ENCODE measurements around the gene UBL4A. TPM values are rescaled to one million over a fixed set of nuclear protein-coding genes. Genes with fewer than 3 reads are reported as not detected.

The UBL4A gene
- total and polyA plus RNA-seq, 8 donors, result 8.0 to 50.1 (median 27.3) TPM

DNA sequence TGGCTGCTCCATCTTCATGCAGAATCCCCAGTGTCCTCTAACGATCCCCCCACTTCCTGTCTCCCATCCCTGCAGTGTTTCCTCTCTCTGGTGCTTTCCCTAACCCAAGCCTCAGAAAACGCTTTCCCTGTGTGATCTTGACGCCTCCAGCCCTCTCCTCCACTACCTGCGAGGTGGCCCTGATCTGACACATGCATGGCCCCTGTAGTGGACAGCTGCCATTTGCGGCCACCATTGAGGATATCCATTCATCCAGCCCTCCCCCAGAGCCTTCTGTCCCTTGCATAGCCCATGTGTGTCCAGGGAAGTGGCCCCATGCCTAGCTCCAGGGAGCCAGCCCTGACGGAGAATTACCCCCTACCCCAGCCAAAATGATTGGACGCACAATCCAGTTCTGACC lies 3.1 kb downstream of the UBL4A start:
- Histone ChIP-seq H3K9me3 (no peaks in the 10 kb centered on the region), H3K36me3 (peaks cover 0 to 31% (median 20%) of the 10 kb centered on the region in 4 donors), H3K4me3 (no peak overlapping the region), H3K4me1 (peaks cover 0 to 39% (median 28%) of the 10 kb centered on the region in 4 donors), H3K27ac (no peak overlapping the region), H3K27me3 (no peaks in the 10 kb centered on the region)
- 79 to 92% (median 81%) methylated on average over 2 to 7 of the region's 7 CpGs for WGBS, 5 donors
- intact Hi-C loops (cut with DNase I; ENCODE audit: low total_unique reads), result no loop called here
- no peak for DNase-seq
- TF ChIP-seq POLR2AphosphoS5 (IDR thresholded peaks at IDR 0.05) (no peak), EP300 (IDR thresholded peaks at IDR 0.05) (no peak), POLR2A (IDR thresholded peaks at IDR 0.05) (no peak), CTCF (IDR thresholded peaks at IDR 0.05) (no peak)

- intact Hi-C loops (cut with DNase I; ENCODE audit: low total_unique reads), result no loop called here
- Histone ChIP-seq H3K4me3 (no peak overlapping the region), H3K4me1 (peaks cover 4 to 40% (median 33%) of the 10 kb centered on the region in 4 donors), H3K9me3 (no peaks in the 10 kb centered on the region), H3K36me3 (peaks cover 0 to 25% (median 17%) of the 10 kb centered on the region in 4 donors), H3K27me3 (no peaks in the 10 kb centered on the region), H3K27ac (no peak overlapping the region)
- no peak for DNase-seq
- TF ChIP-seq EP300 (IDR thresholded peaks at IDR 0.05), result no peak
- TF ChIP-seq POLR2A (IDR thresholded peaks at IDR 0.05), result no peak
- no peak for TF ChIP-seq CTCF (IDR thresholded peaks at IDR 0.05)
- no peak for TF ChIP-seq POLR2AphosphoS5 (IDR thresholded peaks at IDR 0.05)
- WGBS, 5 donors, result 78 to 100% (median 83%) methylated on average over 1 to 7 of the region's 7 CpGs
These were observed 3.6 kb downstream of the UBL4A start for GRCh38 chrX:154482786-154483185.

GRCh38 chrX:154481911-154482601 lies 4.4 kb downstream of the UBL4A start:
- no peak overlapping the region for H3K4me3 ChIP-seq
- 70 to 85% (median 77%) methylated on average over 13 to 14 of the region's 14 CpGs for WGBS, 5 donors
- no peaks in the 10 kb centered on the region for H3K27me3 ChIP-seq
- TF ChIP-seq CTCF (IDR thresholded peaks at IDR 0.05) (no peak), EP300 (IDR thresholded peaks at IDR 0.05) (no peak)
- H3K27ac ChIP-seq, result no peak overlapping the region
- intact Hi-C loops (cut with DNase I; ENCODE audit: low total_unique reads), result no loop called here
- H3K36me3 ChIP-seq, result peaks cover 0 to 20% (median 13%) of the 10 kb centered on the region in 4 donors
- DNase-seq, result no peak
- no peaks in the 10 kb centered on the region for H3K9me3 ChIP-seq
- peaks cover 4 to 40% (median 30%) of the 10 kb centered on the region in 4 donors for H3K4me1 ChIP-seq

- TF ChIP-seq CTCF (IDR thresholded peaks at IDR 0.05) (no peak), EP300 (IDR thresholded peaks at IDR 0.05) (no peak), POLR2A (IDR thresholded peaks at IDR 0.05) (no peak), POLR2AphosphoS5 (IDR thresholded peaks at IDR 0.05) (no peak)
- no peak for DNase-seq
- H3K27me3 ChIP-seq, result no peaks in the 10 kb centered on the region
- H3K9me3 ChIP-seq, result no peaks in the 10 kb centered on the region
- intact Hi-C loops (cut with DNase I; ENCODE audit: low total_unique reads), result no loop called here
- H3K36me3 ChIP-seq, result peaks cover 0 to 20% (median 13%) of the 10 kb centered on the region in 4 donors
- peaks cover 4 to 40% (median 28%) of the 10 kb centered on the region in 4 donors for H3K4me1 ChIP-seq
- H3K27ac ChIP-seq, result no peak overlapping the region
- no peak overlapping the region for H3K4me3 ChIP-seq
- WGBS, 5 donors, result 79 to 93% (median 84%) methylated on average over 4 to 5 of the region's 5 CpGs
These were observed 5.2 kb downstream of the UBL4A start for GRCh38 chrX:154481195-154481594.
